Measurements from ENCODE around the gene SH3BGRL2.

- TF ChIP-seq, protein P1, sequence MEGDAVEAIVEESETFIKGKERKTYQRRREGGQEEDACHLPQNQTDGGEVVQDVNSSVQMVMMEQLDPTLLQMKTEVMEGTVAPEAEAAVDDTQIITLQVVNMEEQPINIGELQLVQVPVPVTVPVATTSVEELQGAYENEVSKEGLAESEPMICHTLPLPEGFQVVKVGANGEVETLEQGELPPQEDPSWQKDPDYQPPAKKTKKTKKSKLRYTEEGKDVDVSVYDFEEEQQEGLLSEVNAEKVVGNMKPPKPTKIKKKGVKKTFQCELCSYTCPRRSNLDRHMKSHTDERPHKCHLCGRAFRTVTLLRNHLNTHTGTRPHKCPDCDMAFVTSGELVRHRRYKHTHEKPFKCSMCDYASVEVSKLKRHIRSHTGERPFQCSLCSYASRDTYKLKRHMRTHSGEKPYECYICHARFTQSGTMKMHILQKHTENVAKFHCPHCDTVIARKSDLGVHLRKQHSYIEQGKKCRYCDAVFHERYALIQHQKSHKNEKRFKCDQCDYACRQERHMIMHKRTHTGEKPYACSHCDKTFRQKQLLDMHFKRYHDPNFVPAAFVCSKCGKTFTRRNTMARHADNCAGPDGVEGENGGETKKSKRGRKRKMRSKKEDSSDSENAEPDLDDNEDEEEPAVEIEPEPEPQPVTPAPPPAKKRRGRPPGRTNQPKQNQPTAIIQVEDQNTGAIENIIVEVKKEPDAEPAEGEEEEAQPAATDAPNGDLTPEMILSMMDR (IDR thresholded peaks at IDR 0.05; ENCODE audit: low read length), result no peak
- TF ChIP-seq EZH2phosphoT487 (IDR thresholded peaks at IDR 0.05; ENCODE audit: low read length), result no peak
- TF ChIP-seq EZH2 (optimal IDR thresholded peaks at IDR 0.05; ENCODE audit: low read depth, low read length), result no peak
These were observed 87.5 kb downstream of the SH3BGRL2 start for GRCh38 chr6:79718509-79719247.

Data from MM.1S (cell line).